Thyroid gland (tissue), 4 donors: Measurements from ENCODE around the gene SPATA20. TPM values are rescaled to one million over a fixed set of nuclear protein-coding genes. Genes with fewer than 3 reads are reported as not detected.

Experiments
- DNase-seq, 2 donors: peaks; one replicate each; pipeline ENCODE4 v3.0.0-alpha.2; 2019
- H3K27ac ChIP-seq, 3 donors: fragments of 200-600 bp; sonication (generic); 1 replicate in 2 of 3; 2 replicates in 1 of 3; pipeline ENCODE4 v1.5.1; 2016 to 2019; ENCODE audit warnings: mild to moderate bottlenecking in 1 of 3, moderate library complexity in 1 of 3
- H3K27me3 ChIP-seq: fragments of 200-600 bp; sonication (generic); one replicate; pipeline ENCODE4 v1.5.1; 2019
- H3K36me3 ChIP-seq, 2 donors: fragments of 200-600 bp; sonication (generic); one replicate each; pipeline ENCODE4 v1.5.1; 2016 to 2019
- H3K4me1 ChIP-seq, 2 donors: fragments of 200-600 bp; sonication (generic); one replicate each; pipeline ENCODE4 v1.5.1; 2017 to 2019
- H3K4me3 ChIP-seq, 3 donors: fragments of 200-600 bp; sonication (generic); replicated peaks in 1 of 3; 1 replicate in 2 of 3; 2 replicates in 1 of 3; pipeline ENCODE4 v1.5.1; 2016; ENCODE audit warnings: mild to moderate bottlenecking in 1 of 3
- H3K9me3 ChIP-seq: fragments of 200-600 bp; sonication (generic); one replicate; pipeline ENCODE4 v1.5.1; 2017
- POLR2A ChIP-seq, 2 donors: fragments of 450-650 bp; IDR thresholded peaks; one replicate each; pipeline ENCODE4 v1.6.1; 2017; ENCODE audit warnings: antibody characterized with exemption in 2 of 2, mild to moderate bottlenecking in 2 of 2, moderate library complexity in 1 of 2
- WGBS, 2 donors: methylation state at CpG; one replicate each; pipeline ENCODE4 v1.1.5; 2017; 5-methylcytosine and 5-hydroxymethylcytosine counted together
- intact Hi-C: fragments of 100-400 bp; cut with DNase I; formaldehyde crosslinking; loops from one replicate; pipeline ENCODE4 v1.15.1; 2023
- total RNA-seq, 4 donors: library from RNA; depleted of rRNA; stranded (reverse); fragments of >200 nt; gene quantifications; one replicate each; pipeline ENCODE4 v1.2.3, GENCODE V29; 2016
- TF ChIP-seq, protein P1 (sequence below), 6 experiments: fragments of 200-600 bp in 3 of 6; fragments of 450-650 bp in 3 of 6; sonication (generic) in 3 of 6; IDR thresholded peaks; one replicate each; pipeline ENCODE4 v1.5.1; 2016 to 2019; ENCODE audit warnings: antibody characterized with exemption in 6 of 6, mild to moderate bottlenecking in 2 of 6, inconsistent platforms in 1 of 6, moderate library complexity in 1 of 6

SPATA20 gene
- total RNA-seq, 4 donors from 2014 or later = 94.9 to 177 (median 125) TPM

DNA sequence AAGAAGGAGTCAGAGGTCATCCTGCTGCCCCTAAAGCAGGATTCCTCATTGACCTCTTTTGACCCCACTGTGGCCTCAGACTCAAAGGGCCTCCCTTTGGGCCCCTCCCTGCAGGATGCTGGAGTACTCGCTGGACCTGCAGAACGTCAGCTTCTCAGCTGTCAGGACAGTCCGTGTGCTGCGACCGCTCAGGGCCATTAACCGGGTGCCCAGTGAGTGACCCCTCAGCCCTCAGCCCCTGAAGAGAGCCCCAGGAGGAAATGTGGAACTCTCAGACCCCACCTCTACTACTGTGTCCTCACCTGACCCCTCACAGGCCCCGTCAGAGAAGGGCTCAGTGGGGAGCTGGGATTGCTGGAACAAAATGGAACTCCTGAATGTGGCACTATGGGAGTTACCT lies 22.6 kb downstream of the SPATA20 start:
- intact Hi-C loops = no loop called here
- Histone ChIP-seq H3K9me3 (no peaks in the 10 kb centered on the region), H3K4me1 (peaks cover 2 to 6% of the 10 kb centered on the region in 2 donors), H3K27me3 (no peaks in the 10 kb centered on the region), H3K36me3 (no peaks in the 10 kb centered on the region), H3K27ac (no peak overlapping the region), H3K4me3 (no peak overlapping the region)
- TF ChIP-seq, protein P1, sequence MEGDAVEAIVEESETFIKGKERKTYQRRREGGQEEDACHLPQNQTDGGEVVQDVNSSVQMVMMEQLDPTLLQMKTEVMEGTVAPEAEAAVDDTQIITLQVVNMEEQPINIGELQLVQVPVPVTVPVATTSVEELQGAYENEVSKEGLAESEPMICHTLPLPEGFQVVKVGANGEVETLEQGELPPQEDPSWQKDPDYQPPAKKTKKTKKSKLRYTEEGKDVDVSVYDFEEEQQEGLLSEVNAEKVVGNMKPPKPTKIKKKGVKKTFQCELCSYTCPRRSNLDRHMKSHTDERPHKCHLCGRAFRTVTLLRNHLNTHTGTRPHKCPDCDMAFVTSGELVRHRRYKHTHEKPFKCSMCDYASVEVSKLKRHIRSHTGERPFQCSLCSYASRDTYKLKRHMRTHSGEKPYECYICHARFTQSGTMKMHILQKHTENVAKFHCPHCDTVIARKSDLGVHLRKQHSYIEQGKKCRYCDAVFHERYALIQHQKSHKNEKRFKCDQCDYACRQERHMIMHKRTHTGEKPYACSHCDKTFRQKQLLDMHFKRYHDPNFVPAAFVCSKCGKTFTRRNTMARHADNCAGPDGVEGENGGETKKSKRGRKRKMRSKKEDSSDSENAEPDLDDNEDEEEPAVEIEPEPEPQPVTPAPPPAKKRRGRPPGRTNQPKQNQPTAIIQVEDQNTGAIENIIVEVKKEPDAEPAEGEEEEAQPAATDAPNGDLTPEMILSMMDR (IDR thresholded peaks at IDR 0.05) = no peak
- TF ChIP-seq POLR2A (IDR thresholded peaks at IDR 0.05) = no peak
- DNase-seq = no peak
- WGBS, 2 donors = 95 to 100% methylated on average over 1 to 7 of the region's 7 CpGs

DNA sequence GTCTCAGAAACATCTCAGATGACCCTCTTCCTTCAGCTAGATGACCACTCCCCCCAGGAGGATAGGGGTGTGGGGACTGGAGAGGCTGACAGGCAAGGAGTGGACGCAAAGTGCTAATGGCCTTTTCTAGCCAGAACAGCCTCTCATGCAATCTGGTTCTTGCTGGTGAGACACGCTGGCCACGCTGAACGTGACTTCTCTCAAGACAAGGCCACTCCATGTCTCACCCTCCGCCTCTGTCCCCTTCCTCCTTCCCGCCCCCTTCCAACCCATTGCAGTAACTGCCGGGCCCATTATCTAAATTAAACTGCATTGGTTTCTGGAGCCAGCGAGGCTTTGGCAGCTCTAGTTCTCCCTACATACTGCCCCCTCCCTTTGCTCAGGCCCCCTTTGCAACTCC lies 23.1 kb downstream of the SPATA20 start:
- Histone ChIP-seq H3K36me3 (no peaks in the 10 kb centered on the region), H3K9me3 (no peaks in the 10 kb centered on the region), H3K27me3 (no peaks in the 10 kb centered on the region), H3K4me1 (peaks cover 0 to 2% of the 10 kb centered on the region in 2 donors), H3K4me3 (no peak overlapping the region), H3K27ac (no peak overlapping the region)
- DNase-seq = no peak
- WGBS, 2 donors = 82 to 83% methylated on average over 8 of the region's 8 CpGs
- TF ChIP-seq, protein P1 (IDR thresholded peaks at IDR 0.05) = no peak
- no peak for TF ChIP-seq POLR2A (IDR thresholded peaks at IDR 0.05)
- intact Hi-C loops = no loop called here

DNA sequence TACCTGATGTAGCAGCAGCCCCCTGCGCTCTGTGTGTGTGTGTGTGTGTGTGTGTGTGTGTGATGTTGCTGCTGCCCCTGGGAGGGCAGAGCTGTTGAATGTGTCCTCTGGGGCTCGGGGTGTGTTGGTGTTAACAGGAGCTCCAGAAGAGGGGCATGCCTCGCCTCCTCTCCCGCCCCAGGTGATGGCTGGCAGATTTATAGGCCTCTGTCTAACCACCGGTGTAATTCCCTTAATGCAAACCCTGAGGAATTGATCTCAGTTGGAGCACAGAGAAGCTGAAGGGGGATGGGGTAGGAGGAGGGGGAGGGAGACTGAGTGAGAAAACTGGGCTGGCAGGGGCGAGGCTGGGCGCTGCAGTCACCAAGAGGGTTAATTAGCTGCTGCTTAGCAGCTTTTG lies 23.6 kb downstream of the SPATA20 start:
- Histone ChIP-seq H3K27me3 (no peaks in the 10 kb centered on the region), H3K4me1 (no peaks in the 10 kb centered on the region), H3K36me3 (no peaks in the 10 kb centered on the region), H3K9me3 (no peaks in the 10 kb centered on the region), H3K27ac (no peak overlapping the region), H3K4me3 (no peak overlapping the region)
- no peak for DNase-seq
- 83 to 87% methylated on average over 6 to 7 of the region's 7 CpGs for WGBS, 2 donors
- no peak for TF ChIP-seq POLR2A (IDR thresholded peaks at IDR 0.05)
- TF ChIP-seq, protein P1 (IDR thresholded peaks at IDR 0.05) = no peak
- intact Hi-C loops = no loop called here

DNA sequence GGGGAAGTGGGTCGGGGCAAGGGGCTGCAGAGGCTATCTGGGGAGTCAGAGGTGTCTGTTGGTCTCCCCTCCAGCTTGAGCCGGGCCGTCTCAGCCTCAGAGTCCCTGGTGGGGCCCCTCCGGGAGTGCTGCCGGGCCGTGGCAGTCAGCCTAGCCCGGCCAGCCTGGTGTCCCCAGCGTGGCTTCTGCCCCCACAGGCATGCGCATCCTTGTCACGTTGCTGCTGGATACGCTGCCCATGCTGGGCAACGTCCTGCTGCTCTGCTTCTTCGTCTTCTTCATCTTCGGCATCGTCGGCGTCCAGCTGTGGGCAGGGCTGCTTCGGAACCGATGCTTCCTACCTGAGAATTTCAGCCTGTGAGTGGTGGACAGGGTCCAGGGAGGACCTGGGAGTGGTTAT lies 24.7 kb downstream of the SPATA20 start:
- WGBS, 2 donors = 88 to 93% methylated on average over 18 to 19 of the region's 19 CpGs

DNA sequence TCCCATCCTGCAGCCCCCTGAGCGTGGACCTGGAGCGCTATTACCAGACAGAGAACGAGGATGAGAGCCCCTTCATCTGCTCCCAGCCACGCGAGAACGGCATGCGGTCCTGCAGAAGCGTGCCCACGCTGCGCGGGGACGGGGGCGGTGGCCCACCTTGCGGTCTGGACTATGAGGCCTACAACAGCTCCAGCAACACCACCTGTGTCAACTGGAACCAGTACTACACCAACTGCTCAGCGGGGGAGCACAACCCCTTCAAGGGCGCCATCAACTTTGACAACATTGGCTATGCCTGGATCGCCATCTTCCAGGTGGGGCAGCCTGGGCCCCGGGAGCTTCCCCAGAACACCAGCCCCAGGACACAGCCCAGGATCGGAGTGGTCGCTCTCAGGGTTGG lies 25.6 kb downstream of the SPATA20 start:
- Histone ChIP-seq H3K36me3 (no peaks in the 10 kb centered on the region), H3K9me3 (no peaks in the 10 kb centered on the region), H3K4me1 (no peaks in the 10 kb centered on the region), H3K4me3 (no peak overlapping the region), H3K27me3 (no peaks in the 10 kb centered on the region), H3K27ac (no peak overlapping the region)
- no peak for TF ChIP-seq POLR2A (IDR thresholded peaks at IDR 0.05)
- TF ChIP-seq, protein P1 (IDR thresholded peaks at IDR 0.05) = no peak
- no peak for DNase-seq
- 98 to 99% methylated on average over 16 to 19 of the region's 20 CpGs for WGBS, 2 donors
- intact Hi-C loops = no loop called here

More for the DNA sequence above, 24.7 kb downstream of the SPATA20 start:
- H3K27ac ChIP-seq = no peak overlapping the region
- no peaks in the 10 kb centered on the region for H3K4me1 ChIP-seq
- intact Hi-C loops = no loop called here
- H3K9me3 ChIP-seq = no peaks in the 10 kb centered on the region
- H3K4me3 ChIP-seq = no peak overlapping the region
- no peak for TF ChIP-seq POLR2A (IDR thresholded peaks at IDR 0.05)
- TF ChIP-seq, protein P1 (IDR thresholded peaks at IDR 0.05) = no peak
- H3K27me3 ChIP-seq = no peaks in the 10 kb centered on the region
- no peaks in the 10 kb centered on the region for H3K36me3 ChIP-seq
- no peak for DNase-seq
